ENCODE data around the gene CARD8. TPM values are rescaled to one million over a fixed set of nuclear protein-coding genes. Genes with fewer than 3 reads are reported as not detected.
"Not testable (repeated sequence)": the region's sequence is repeated elsewhere in the genome, so short reads cannot be mapped to it uniquely, and the experiment has no call there.

Gene CARD8
- polyA plus RNA-seq, 3 donors: 15.4 to 41.2 (median 31.8) TPM

DNA sequence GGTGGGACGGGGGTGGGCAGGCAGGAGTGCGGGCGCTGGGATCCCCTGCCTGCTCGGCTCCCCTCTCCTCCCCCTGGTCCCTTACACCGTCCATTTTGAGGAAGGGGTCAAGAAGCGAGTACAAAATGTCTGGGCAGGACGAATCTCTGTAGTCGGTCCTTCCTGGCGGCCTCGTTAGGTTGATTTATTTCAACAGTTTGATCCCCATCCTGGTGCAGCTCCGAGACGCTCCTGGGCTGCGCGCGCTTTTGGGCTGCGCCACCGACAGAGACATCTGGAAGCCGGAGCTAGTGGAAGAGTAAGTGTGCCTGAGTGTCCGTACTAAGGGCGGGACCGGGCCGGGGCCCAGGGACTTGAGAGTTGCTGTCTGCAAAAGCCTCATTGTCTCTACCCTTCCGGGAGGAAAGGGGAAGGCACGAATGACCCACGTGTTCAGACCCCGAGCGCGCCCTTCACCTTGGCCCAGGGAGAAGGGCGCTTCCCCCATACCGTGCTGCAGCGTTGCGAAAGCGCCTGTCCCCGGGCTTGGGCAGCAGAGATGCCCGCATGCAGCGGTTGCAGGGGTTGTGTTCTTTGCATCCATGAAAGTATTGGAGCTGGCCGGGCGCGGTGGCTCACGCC is 15.9 kb upstream of the CARD8 start:
- 2 to 5% (median 4%) methylated on average over 35 to 40 of the region's 40 CpGs for WGBS, 3 donors
- H3K27ac ChIP-seq (ENCODE audit: low read depth, low read length): no peak overlapping the region

DNA sequence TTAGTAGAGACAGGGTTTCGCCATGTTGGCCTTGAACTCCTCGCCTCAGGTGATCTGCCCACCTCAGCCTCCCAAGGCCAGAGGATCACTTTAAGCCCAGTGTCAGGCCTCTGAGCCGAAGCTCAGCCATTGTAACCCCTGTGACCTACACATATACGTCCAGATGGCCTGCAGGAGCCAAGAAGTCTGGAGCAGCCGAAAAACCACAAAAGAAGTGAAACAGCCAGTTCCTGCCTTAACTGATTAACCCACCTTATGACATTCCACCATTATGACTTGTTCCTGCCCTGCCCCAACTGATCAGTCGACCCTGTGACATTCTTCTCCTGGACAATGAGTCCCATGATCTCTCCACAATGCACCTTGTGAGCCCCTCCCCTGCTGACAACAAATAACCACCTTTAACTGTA is 13.9 kb upstream of the CARD8 start:
- not testable (repeated sequence) for H3K27ac ChIP-seq (ENCODE audit: low read depth, low read length)

DNA sequence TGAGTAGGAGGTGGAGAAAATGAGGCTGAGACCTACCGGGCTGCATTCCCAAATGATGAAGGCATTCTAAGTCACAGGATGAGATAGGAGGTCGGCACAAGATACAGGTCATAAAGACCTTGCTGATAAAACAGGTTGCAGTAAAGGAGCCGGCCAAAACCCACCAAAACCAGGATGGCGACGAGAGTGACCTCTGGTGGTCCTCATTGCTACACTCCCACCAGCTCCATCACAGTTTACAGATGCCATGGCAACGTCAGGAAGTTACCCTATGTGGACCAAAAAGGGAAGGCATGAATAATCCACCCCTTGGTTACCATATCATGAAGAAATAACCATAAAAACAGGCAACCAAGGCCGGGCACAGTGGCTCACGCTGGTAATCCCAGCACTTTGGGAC is 9.6 kb upstream of the CARD8 start:
- not testable (repeated sequence) for H3K27ac ChIP-seq (ENCODE audit: low read depth, low read length)
- 33 to 44% (median 42%) methylated on average over 8 of the region's 8 CpGs for WGBS, 3 donors

More for the DNA sequence above, 13.9 kb upstream of the CARD8 start:
- 68 to 87% (median 69%) methylated on average over 6 of the region's 6 CpGs for WGBS, 3 donors

DNA sequence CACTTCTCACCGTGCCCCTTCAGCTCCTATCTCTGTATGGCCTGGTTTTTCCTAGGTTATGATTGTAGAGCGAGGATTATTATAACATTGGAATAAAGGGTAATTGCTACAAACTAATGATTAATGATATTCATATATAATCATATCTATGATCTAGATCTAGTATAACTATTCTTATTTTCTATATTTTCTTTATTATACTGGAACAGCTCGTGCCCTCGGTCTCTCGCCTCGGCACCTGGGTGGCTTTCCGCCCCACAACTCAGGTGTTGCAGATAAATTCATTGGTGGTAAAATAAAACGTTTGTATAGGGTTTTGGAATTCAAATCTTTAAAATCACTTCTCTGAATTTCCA is 4.6 kb upstream of the CARD8 start:
- not testable (repeated sequence) for H3K27ac ChIP-seq (ENCODE audit: low read depth, low read length)
- WGBS, 3 donors: 42 to 59% (median 51%) methylated on average over 8 of the region's 8 CpGs

DNA sequence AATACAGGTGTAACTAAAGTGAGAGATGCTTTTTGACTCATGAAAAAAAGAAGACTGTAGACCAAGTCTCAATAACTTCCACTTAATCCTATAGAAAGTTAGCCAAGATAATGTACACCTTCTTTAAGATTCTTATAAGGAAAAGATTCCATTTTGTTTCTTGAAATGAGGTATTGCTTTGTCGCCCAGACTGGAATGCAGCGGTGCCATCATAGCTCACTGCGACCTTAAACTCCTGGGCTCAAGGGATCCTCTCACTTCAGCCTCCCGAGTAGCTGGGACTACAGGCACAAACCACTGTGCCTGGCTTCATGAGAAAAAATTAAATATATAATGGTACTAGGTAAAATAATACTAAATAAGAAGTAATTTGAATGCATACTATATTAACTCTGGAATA is 3.3 kb upstream of the CARD8 start:
- H3K27ac ChIP-seq (ENCODE audit: low read depth, low read length): not testable (repeated sequence)
- WGBS, 3 donors: 64 to 73% (median 73%) methylated on average over 4 of the region's 4 CpGs

DNA sequence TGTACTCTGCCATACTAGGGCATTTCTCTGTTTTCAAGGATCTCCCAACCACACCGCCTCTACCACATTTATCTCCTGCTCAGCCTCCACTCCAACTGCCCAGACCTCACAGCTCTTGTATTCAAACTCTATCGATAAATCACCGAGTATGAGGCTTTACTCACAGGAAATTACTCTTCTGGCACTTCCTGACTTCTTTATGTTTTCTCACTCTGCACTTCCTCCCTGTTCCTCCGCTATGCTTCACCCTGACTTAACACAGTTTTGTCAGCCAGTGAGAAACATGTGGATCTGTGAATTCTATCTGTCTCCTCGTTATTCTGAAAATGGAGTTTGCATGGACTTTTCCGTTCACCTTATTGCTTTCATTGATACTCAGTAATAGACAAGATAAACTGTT is 2.6 kb upstream of the CARD8 start:
- no peak overlapping the region for H3K27ac ChIP-seq (ENCODE audit: low read depth, low read length)
- 35 to 69% (median 39%) methylated on average over 6 of the region's 6 CpGs for WGBS, 3 donors

DNA sequence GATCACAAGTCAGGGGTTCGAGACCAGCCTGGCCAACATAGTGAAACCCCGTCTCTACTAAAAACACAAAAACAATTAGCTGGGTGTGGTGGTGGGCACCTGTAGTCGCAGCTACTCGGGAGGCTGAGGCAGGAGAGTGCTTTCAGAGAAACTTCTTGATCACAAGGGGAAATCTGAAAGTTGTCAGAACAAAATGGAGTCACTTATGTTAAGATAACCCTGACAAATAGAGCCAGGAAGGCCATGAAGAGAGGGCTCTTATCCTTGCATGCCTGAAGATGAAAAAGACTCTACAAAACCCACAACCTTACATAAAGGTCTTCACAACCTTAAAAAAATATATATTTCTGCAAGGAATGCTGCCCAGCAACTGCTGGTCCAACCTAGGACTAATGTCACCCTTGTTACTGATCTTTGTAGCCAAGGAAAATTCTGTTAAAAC is 1.2 kb downstream of the CARD8 start:
- no peak overlapping the region for H3K27ac ChIP-seq (ENCODE audit: low read depth, low read length)
- 91 to 98% (median 93%) methylated on average over 4 of the region's 4 CpGs for WGBS, 3 donors

DNA sequence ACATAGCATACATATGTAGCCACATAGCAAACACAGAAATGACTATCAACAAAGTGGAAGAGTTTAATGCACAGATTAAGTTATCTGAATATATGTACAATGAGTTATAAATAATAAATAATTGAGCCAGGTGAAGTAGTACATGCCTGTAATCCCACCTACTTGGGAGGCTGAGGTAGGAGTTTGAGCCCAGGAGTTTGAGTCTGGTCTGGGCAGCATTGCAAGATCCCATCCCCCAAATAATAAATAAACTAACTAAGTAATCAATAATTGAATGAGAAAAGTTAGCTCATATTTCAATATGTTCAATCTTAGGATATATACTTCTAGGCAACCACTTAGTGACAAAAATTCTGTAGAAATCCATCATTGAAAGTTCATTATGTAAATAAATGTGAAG is 1.7 kb downstream of the CARD8 start:
- no peak overlapping the region for H3K27ac ChIP-seq (ENCODE audit: low read depth, low read length)

DNA sequence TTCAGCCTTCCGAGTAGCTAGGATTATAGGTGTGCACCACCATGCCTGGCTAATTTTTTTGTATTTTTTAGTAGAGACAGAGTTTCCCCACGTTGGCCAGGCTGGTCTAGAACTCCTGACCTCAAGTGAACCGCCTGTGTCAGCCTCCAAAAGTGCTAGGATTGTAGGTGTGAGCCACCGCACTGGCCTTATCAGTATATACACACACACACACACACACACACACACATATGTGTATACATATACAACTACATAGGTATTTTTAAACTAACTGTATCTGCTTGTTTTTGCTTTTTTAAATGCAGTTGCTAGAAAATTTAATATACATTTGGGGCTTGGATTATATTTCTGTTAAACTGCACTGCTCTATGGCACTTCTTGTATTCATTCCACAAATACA is 3.1 kb downstream of the CARD8 start:
- 75 to 85% (median 78%) methylated on average over 4 of the region's 4 CpGs for WGBS, 3 donors
- H3K27ac ChIP-seq (ENCODE audit: low read depth, low read length): no peak overlapping the region

DNA sequence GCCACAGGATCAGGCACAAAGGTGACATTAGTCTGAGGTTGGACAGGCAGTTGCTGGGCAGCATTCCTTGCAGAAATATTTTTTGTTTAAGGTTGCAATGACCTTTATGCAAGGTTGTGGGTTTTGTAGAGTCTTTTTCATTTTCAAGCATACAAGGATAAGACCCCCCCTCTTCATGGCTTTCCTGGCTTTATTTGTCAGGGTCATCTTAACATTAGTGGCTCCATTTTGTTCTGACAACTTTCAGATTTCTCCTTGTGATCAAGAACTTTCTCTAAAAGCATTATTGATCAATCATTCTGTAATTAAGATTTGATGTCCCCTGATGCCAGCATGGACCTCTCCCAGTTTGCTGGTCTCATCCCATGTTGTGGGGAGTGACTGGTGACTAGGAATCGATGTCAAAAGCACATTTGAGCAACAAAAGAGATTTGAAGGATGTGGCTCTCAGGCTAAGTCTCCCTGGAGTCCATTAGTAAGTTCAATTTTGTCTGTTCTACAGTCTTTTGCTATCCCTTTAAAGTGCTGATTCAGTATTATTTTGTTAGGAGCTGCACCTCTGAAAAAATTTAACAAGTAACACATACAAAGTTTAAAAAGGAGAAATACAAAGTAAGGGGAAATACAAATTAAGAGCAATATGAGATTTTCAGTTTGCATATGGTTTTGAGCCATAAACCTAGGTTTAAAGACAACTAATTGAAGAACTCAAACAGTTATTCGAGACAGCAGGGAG is 5.3 kb downstream of the CARD8 start:
- H3K27ac ChIP-seq (ENCODE audit: low read depth, low read length): no peak overlapping the region
- WGBS, 3 donors: 71 to 83% (median 76%) methylated on average over 2 of the region's 2 CpGs

DNA sequence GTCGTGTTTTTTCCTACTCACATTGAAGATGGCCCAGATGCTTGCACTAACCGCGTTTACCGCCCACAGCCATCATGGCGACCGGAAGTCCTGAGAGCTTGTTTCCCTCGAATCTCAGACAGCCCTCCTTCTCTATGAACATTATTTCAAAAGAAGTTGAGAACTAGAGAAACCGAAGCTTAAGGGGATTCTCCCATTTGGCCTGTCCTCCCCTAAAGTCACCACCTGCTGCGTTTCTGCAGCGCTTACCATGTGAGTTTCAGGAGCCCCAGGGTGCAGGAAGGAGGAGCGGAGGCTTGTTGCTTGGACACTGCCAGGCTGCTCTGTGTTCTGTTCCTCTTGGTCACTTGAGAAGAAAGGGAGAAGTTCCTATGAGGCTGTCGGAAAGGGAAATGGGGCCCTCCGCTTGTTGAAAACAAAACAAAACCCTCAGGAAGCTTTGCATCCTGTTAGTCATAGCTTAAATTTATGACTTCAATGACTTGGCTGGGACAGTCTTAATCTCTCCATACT is 6.2 kb downstream of the CARD8 start:
- H3K27ac ChIP-seq (ENCODE audit: low read depth, low read length): no peak overlapping the region
- WGBS, 3 donors: 40 to 78% (median 59%) methylated on average over 13 of the region's 13 CpGs

DNA sequence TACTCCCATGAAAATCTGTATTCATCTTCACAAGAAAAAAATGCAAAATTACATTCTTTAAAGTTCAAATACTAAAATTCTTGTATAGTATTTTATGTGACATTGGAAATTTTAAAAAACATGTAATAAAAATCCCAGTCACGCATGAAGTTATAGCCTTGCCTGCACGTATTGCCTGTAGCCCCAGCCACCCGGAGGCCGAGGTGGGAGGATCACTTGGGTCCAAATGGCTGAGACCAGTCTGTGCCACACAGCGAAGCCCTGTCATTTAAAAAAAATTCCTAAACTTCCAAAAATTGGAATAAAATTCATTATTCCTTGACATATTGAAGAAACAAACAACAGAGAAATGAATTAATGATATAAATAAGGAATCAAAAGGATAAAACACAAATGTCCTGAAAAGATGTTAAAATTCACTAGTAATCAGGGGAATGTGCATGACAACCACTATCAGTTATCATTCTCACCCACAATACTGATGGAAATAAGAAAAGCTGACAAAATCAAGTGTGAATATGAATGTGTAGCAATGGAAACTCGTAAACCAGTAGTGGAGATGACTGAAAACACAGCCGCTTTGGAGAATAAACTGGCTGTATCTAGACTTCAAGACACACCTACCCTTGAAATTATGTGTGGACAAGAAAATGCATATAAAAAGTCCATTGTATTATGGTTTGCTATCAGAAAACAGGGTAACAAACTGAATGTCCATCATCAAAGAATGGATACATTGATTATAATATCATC is 7.5 kb downstream of the CARD8 start:
- no peak overlapping the region for H3K27ac ChIP-seq (ENCODE audit: low read depth, low read length)
- 75 to 84% (median 80%) methylated on average over 7 of the region's 7 CpGs for WGBS, 3 donors

DNA sequence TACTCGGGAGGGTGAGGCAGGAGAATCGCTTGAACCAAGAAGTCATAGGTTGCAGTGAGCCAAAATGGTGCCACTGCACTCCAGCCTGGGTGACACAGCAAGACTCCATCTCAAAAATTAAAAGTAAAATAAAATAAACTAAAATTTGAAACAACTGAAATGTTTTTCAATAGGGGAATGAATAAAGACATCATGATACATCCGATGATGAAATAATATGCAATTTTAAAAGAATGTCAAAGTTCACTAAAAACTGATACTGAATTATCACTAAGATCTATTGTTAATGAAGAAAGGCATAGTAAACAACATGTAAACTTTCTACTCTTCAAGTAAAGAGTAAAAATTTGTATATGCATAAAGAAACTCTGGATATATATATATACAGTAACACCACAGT is 8.5 kb downstream of the CARD8 start:
- WGBS, 3 donors: 92 to 97% (median 92%) methylated on average over 3 of the region's 3 CpGs
- H3K27ac ChIP-seq (ENCODE audit: low read depth, low read length): no peak overlapping the region

DNA sequence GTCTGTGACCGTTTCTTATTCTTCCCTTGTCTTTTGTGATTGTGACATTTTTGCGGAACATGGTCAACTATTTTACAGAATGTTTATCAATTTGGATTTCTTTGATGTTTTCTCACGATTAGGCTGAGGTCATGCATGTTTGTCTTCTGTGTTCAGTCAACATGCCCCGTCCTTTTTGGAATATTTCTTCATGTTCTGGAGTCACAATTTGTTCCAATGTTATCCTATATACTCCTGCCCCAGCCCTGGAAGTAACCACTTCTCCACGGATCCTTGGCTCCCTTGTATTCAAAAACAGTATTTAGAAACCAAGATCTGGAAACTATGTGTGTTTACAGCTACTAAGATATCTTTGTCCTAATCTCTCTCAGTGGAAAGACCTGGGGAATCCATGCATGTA is 9.6 kb downstream of the CARD8 start:
- 38 to 71% (median 70%) methylated on average over 5 of the region's 5 CpGs for WGBS, 3 donors

DNA sequence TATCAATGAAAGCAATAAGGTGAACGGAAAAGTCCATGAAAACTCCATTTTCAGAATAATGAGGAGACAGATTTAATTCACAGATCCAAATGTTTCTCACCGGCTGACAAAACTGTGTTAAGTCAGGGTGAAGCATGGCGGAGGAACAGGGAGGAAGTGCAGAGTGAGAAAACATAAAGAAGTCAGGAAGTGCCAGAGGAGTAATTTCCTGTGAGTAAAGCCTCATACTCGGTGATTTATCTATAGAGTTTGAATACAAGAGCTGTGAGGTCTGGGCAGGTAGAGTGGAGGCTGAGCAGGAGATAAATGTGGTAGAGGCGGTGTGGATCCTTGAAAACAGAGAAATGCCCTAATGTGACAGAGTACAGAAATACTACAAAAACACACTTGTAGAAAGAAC is 11.4 kb downstream of the CARD8 start:
- 36 to 66% (median 43%) methylated on average over 5 of the region's 5 CpGs for WGBS, 3 donors

More for the DNA sequence above, 9.6 kb downstream of the CARD8 start:
- H3K27ac ChIP-seq (ENCODE audit: low read depth, low read length): no peak overlapping the region

DNA sequence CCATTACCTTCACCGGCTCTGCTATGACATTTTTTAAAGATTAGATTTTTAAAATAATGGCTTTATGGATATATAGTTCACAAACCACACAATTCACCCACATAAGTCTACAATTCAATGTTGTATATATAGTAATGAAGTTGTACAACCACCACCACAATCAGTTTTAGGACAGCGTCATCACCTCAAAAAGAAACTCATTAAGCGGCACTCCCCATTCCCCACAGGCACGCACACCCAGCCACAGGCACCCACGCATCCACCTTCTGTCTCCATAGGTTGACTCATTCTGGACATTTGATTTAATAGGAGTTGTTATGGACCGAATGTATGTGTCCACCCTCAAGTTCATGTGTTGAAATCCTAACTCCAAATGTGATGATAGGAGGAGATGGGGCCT is 13.9 kb downstream of the CARD8 start:
- WGBS, 3 donors: 94 to 98% (median 95%) methylated on average over 6 of the region's 6 CpGs
- H3K27ac ChIP-seq (ENCODE audit: low read depth, low read length): not testable (repeated sequence)

More for the DNA sequence above, 11.4 kb downstream of the CARD8 start:
- no peak overlapping the region for H3K27ac ChIP-seq (ENCODE audit: low read depth, low read length)

DNA sequence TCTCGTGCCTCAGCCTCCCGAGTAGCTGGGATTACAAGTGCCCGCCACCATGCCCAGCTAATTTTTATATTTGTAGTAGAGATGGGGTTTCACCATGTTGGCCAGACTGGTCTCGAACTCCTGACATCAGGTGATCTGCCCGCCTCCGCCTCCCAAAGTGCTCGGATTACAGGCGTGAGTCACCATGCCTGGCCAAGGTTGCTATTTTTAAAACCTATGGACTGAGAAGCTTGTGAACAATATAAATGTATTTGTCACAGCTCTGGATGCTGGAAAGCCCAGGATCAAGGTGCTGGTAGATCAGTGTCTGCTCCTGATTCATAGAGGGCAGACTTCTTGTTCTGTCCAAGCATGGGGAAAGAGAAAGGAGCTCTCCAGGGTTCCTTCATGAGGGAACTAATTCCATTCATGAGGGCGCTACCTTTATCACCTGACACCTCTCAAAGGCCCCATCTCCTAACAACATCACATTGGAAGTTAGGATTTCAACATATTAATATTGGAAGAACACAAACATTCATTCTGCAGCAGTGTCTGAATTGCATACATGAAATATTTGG is 16.1 kb downstream of the CARD8 start:
- WGBS, 3 donors: 93 to 97% (median 95%) methylated on average over 9 of the region's 9 CpGs

DNA sequence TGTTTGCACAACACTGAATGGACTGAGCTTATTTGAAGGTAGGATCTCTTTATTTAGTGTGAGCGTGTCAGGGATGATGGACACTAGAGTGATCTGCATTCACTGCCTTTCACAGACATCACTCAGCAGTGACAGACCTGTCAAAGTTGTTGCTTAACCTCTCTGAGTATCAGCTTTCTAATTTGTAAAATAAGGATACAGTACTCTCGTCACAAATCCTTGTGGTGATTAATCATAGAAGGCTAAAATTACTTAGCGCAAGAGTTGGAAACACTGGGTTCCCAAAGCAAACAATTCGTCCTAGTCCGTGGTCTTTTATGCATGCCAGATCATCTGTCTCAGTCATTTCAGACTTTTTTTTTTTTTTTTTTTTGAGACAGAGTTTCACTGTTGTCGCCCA is 16.6 kb downstream of the CARD8 start:
- WGBS, 3 donors: 83 to 91% (median 86%) methylated on average over 6 of the region's 6 CpGs
- no peak overlapping the region for H3K27ac ChIP-seq (ENCODE audit: low read depth, low read length)

More for the DNA sequence above, 16.1 kb downstream of the CARD8 start:
- no peak overlapping the region for H3K27ac ChIP-seq (ENCODE audit: low read depth, low read length)

DNA sequence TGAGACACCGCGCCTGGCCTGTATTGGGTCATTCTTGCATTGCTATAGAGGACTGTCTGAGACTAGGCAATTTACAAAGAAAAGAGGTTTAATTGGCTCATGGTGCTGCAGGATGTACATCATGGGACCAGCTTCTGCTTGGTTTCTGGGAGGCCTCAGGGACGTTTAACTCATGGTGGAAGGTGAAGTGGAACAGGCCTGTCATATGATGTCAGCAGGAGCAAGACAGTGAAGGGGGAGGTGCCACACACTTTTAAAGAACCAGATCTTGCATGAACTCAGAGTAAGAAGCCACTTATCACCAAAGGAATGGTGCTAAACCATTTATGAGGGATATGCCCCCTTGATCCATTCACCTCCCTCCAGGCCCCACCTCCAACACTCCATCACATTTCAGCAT is 18.7 kb downstream of the CARD8 start:
- H3K27ac ChIP-seq (ENCODE audit: low read depth, low read length): no peak overlapping the region
- WGBS, 3 donors: 65 to 82% (median 81%) methylated on average over 3 of the region's 3 CpGs
